ENCODE measurements around the gene ARMC7.
"Not testable (repeated sequence)": the region's sequence is repeated elsewhere in the genome, so short reads cannot be mapped to it uniquely, and the experiment has no call there.

- TF ChIP-seq CTCF, POLR2A (IDR thresholded peaks at IDR 0.05): not testable (repeated sequence)
These were observed 54.8 kb downstream of the ARMC7 start for GRCh38 chr17:75164606-75165005.

Measured in body of pancreas (tissue), 4 donors.